Breast epithelium (tissue), 4 donors: Measurements from ENCODE around the gene TMEM132D. TPM values are rescaled to one million over a fixed set of nuclear protein-coding genes. Genes with fewer than 3 reads are reported as not detected.

ENCODE experiments used
- DNase-seq, 2 donors: peaks; one replicate each; pipeline ENCODE4 v3.0.0-alpha.2; 2019; ENCODE audit warnings: low spot score in 2 of 2
- H3K27ac ChIP-seq, 2 donors: fragments of 200-600 bp; sonication (generic) in 1 of 2; one replicate each; pipeline ENCODE4 v1.5.1; 2016 to 2019; ENCODE audit warnings: mild to moderate bottlenecking in 1 of 2
- H3K27me3 ChIP-seq, 2 donors: fragments of 200-600 bp; sonication (generic) in 1 of 2; one replicate each; pipeline versions ENCODE4 v1.5.1 to v1.6.0; 2017 to 2019; ENCODE audit warnings: control low read depth in 1 of 2, mild to moderate bottlenecking in 1 of 2
- H3K36me3 ChIP-seq: fragments of 200-600 bp; one replicate; pipeline ENCODE4 v1.5.1; 2019
- H3K4me1 ChIP-seq, 2 donors: fragments of 200-600 bp; sonication (generic); one replicate each; pipeline ENCODE4 v1.5.1; 2016 to 2019; ENCODE audit warnings: control low read depth in 1 of 2
- H3K4me3 ChIP-seq, 3 donors: fragments of 200-600 bp; sonication (generic); 1 replicate in 2 of 3; 2 replicates in 1 of 3; pipeline ENCODE4 v1.5.1; 2016 to 2019; ENCODE audit warnings: mild to moderate bottlenecking in 3 of 3, moderate library complexity in 2 of 3
- H3K9me3 ChIP-seq, 2 donors: fragments of 200-600 bp; sonication (generic) in 1 of 2; one replicate each; pipeline ENCODE4 v1.5.1; 2016 to 2019; ENCODE audit warnings: control low read depth in 1 of 2
- CTCF ChIP-seq, 3 donors: fragments of 450-650 bp; IDR thresholded peaks; one replicate each; pipeline ENCODE4 v1.5.1; 2016 to 2017; ENCODE audit warnings: antibody characterized with exemption in 3 of 3, mild to moderate bottlenecking in 3 of 3, moderate library complexity in 3 of 3
- POLR2A ChIP-seq: fragments of 450-650 bp; IDR thresholded peaks from one replicate; pipeline ENCODE4 v1.6.1; 2016; ENCODE audit warnings: antibody characterized with exemption, mild to moderate bottlenecking, moderate library complexity
- POLR2AphosphoS5 ChIP-seq, 3 donors: sonication (generic); formaldehyde crosslinking; IDR thresholded peaks; one replicate each; pipeline ENCODE4 v1.6.1; 2017; ENCODE audit warnings: antibody characterized with exemption in 3 of 3
- intact Hi-C: fragments of 100-400 bp; cut with DNase I; formaldehyde crosslinking; loops from one replicate; pipeline ENCODE4 v1.15.1; 2023; ENCODE audit warnings: low total_unique reads
- total RNA-seq, 3 donors: library from RNA; depleted of rRNA; stranded (reverse); fragments of >200 nt; gene quantifications; one replicate each; pipeline ENCODE4 v1.1.0, GENCODE V29; 2016

Gene TMEM132D
- total RNA-seq, 3 donors from 2014 or later = not detected

GRCh38 chr12:129641926-129642325, 261.9 kb downstream of the TMEM132D start:
- TF ChIP-seq POLR2AphosphoS5 (IDR thresholded peaks at IDR 0.05) = no peak
- TF ChIP-seq POLR2A = no peak
- no peak for TF ChIP-seq CTCF (IDR thresholded peaks at IDR 0.05)
- intact Hi-C loops = no loop called here
- Histone ChIP-seq H3K4me3 (no peak overlapping the region), H3K27ac (no peak overlapping the region), H3K27me3 (no peaks in the 10 kb centered on the region), H3K4me1 (no peaks in the 10 kb centered on the region), H3K36me3 (no peaks in the 10 kb centered on the region), H3K9me3 (no peaks in the 10 kb centered on the region)
- DNase-seq = no peak

- Histone ChIP-seq H3K27me3 (no peaks in the 10 kb centered on the region), H3K36me3 (no peaks in the 10 kb centered on the region), H3K4me3 (no peak overlapping the region), H3K27ac (no peak overlapping the region), H3K9me3 (no peaks in the 10 kb centered on the region), H3K4me1 (no peaks in the 10 kb centered on the region)
- no peak for DNase-seq
- TF ChIP-seq POLR2AphosphoS5 (IDR thresholded peaks at IDR 0.05) (no peak), POLR2A (no peak), CTCF (IDR thresholded peaks at IDR 0.05) (no peak)
- intact Hi-C loops = no loop called here
These were observed 268.7 kb downstream of the TMEM132D start for GRCh38 chr12:129635021-129635685.

- DNase-seq = no peak
- no peaks in the 10 kb centered on the region for H3K27me3 ChIP-seq
- H3K27ac ChIP-seq = no peak overlapping the region
- no peaks in the 10 kb centered on the region for H3K36me3 ChIP-seq
- no peak for TF ChIP-seq CTCF (IDR thresholded peaks at IDR 0.05)
- H3K4me3 ChIP-seq = no peak overlapping the region
- intact Hi-C loops = no loop called here
- H3K4me1 ChIP-seq = no peaks in the 10 kb centered on the region
- no peaks in the 10 kb centered on the region for H3K9me3 ChIP-seq
These were observed 272.5 kb downstream of the TMEM132D start for GRCh38 chr12:129631316-129631715.

- intact Hi-C loops = no loop called here
- DNase-seq = no peak
- Histone ChIP-seq H3K4me3 (no peak overlapping the region), H3K4me1 (no peaks in the 10 kb centered on the region), H3K36me3 (no peaks in the 10 kb centered on the region), H3K27ac (no peak overlapping the region), H3K27me3 (no peaks in the 10 kb centered on the region), H3K9me3 (no peaks in the 10 kb centered on the region)
- TF ChIP-seq POLR2AphosphoS5 (IDR thresholded peaks at IDR 0.05) (no peak), CTCF (IDR thresholded peaks at IDR 0.05) (no peak), POLR2A (no peak)
These were observed 273.9 kb downstream of the TMEM132D start for GRCh38 chr12:129629901-129630300.

- TF ChIP-seq CTCF (IDR thresholded peaks at IDR 0.05) = no peak
- no peak for TF ChIP-seq POLR2A
- no peak for TF ChIP-seq POLR2AphosphoS5 (IDR thresholded peaks at IDR 0.05)
- intact Hi-C loops = no loop called here
- peaks cover 0 to 4% of the 10 kb centered on the region in 2 donors for H3K9me3 ChIP-seq
- H3K4me1 ChIP-seq = no peaks in the 10 kb centered on the region
- H3K27ac ChIP-seq = no peak overlapping the region
- DNase-seq = no peak
- no peaks in the 10 kb centered on the region for H3K36me3 ChIP-seq
- no peak overlapping the region for H3K4me3 ChIP-seq
- H3K27me3 ChIP-seq = no peaks in the 10 kb centered on the region
These were observed 281.3 kb downstream of the TMEM132D start for GRCh38 chr12:129622566-129622965.
